Measurements from ENCODE around the gene SREBF1. TPM values are rescaled to one million over a fixed set of nuclear protein-coding genes. Genes with fewer than 3 reads are reported as not detected.

The SREBF1 gene
- total RNA-seq, 1 experiment from 2014 or later = 25.7 TPM

- peak; percentile 61 for DNase-seq (ENCODE audit: low read depth)
These were observed 4.8 kb upstream of the SREBF1 start for GRCh38 chr17:17841601-17842025.

DNA sequence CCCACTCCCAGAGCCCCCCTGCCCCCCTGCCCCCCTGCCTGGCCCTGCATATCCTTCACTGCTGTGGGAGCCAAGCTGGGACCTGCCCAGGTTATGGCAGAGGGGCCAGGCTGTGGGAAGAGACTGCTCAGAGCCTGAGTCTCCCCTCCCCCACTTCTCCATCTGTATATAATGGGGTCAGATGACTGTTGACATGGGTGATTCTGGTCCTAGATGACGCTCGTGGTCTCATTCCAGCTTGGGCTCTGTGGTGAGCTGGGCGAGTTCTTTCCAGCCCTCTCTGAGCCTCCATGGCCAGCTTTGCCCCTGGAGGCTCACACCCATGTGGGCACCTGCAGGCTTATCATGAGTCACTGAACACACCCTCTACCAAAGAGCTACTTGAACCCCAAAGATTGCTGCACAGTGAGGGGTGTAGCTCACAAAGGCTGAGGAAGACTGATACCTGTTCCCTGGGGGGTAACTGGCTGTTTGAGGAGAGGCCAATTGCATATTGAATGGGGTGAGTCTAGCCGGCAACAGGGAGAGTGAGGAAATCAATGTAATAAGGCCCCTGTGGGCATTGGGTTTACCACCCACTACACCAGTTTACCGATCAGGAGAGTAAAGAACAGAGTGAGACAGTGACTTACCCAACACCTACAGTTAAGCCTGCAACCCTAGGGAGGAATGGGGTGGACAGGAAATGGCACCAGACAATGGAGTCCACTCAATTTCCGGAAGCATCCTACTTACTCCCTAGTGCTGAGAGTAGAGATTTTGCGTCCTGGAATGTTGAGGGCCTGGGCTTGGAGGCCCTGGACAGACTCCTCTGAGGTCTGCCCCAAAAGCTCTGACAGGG, 4.2 kb upstream of the SREBF1 start:
- peak; percentile 63 for DNase-seq (ENCODE audit: low read depth)

DNA sequence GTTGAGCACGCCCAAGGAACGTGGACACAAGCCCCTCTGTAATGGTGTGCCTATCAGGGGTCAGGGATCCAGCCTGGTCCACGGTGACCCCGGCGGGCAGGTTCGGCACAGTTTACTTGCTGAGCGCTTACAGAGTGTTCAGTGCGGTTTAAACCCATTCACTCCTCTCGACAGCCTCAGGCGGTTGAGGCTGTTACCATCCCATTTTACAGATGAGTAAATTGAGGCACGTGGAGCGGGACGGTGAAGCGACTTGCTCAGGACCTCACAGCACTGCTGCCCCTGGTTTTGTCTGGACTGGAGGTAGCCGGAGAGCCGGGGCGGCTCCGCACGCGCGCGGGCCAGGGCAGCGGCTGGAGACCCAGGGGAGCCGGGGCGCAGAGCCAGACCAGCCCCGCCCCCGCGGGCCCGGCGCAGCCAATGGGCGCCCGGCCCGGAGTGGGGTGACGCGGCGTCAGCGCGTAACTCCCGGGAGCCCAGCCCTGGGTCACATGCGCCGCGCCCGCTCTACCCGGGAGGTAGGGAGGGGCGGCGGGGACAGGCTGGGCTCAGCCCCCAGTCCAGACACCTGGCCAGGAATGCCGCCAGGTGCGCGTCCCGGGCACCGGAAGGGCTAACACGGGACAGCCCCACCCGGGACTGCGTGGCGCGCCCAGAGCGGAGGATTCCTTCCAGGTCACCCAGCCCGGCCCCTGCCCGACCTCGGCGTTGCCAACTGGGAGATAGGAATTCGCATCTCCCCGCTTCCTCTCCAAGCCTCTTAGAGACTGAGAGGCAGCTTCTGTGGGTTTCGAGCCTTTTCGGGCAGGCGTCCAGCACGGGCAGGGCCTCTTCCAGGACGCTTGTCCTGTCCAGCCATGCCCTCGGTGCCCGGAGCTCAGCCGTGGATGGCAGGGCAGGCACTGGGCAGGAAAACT, 3.3 kb upstream of the SREBF1 start:
- peak; percentile 94 for DNase-seq (ENCODE audit: low read depth)

GRCh38 chr17:17837966-17838962, 1.5 kb upstream of the SREBF1 start:
- peak; percentile 79 for DNase-seq (ENCODE audit: low read depth)

DNA sequence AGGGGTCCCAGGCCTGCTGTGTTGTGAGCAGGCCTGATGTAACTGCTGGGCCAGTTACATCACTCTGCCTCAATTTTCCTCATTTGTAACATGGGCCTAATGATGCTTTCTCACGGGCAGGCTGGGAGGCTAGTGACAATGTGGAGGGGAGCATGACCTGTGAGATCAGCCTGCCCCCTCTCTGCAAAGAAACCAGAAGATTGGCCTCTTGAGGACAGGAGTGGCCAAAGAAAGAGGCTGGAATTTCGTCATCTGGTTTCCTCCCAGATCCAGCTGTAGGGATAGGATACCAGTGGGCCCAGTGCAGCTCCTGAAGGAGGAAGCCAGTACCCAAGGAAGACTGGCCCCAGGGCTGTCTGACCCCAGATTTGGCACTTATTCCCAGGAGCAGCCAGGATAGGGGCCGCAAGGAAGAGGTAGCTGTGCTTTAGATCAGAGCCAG, 615 bp upstream of the SREBF1 start:
- DNase-seq (ENCODE audit: low read depth) = peak; percentile 82

- DNase-seq (ENCODE audit: low read depth) = peak; percentile 90
These were observed 452 bp downstream of the SREBF1 start for GRCh38 chr17:17836250-17836817.

DNA sequence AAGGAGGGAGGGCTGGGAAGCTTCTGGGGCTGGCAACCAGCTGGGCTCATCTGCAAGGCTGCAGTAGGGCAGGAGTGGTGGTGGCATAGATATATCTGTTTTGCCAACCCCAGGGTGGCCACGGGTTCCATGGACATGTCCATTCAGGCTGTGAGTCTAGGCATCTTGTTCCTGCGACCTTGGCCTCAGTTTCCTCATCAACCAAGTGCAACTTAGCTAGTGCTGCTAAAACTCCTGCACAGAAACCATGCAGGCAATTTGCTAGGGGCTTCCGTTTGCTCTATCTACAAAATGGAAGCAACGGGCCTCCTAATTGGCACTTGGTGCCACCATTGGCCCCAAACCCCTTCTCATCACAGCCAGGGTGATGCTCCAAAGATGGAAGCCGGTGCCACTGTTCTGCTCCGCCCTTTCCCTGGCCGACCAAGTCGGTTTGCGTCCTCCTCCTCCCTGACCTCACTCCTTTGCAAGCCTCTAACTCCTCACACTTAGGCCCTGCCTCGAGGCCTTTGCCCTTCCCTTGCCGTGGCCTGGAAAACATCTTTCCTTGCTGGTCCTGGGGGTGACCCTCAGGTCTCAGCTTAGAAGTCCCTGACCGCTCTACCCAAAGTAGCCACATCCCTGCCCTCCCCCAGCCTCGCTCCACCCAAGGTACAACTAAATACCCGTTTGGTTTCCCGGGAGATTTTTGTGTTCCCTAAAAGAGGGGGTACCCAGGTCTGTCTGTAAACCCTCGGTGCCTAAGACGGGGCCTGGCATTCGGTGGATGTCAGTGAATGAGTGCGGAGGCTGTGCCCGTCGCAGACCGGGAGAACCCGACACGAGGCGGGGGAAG, 1.2 kb downstream of the SREBF1 start:
- no peak for DNase-seq (ENCODE audit: low read depth)

- DNase-seq (ENCODE audit: low read depth) = no peak
These were observed 1.8 kb downstream of the SREBF1 start for GRCh38 chr17:17834974-17835373.

GRCh38 chr17:17833658-17834357, 3.0 kb downstream of the SREBF1 start:
- no peak for DNase-seq (ENCODE audit: low read depth)

- no peak for DNase-seq (ENCODE audit: low read depth)
These were observed 4.8 kb downstream of the SREBF1 start for GRCh38 chr17:17832032-17832363.

- no peak for DNase-seq (ENCODE audit: low read depth)
These were observed 5.4 kb downstream of the SREBF1 start for GRCh38 chr17:17831208-17832031.

DNA sequence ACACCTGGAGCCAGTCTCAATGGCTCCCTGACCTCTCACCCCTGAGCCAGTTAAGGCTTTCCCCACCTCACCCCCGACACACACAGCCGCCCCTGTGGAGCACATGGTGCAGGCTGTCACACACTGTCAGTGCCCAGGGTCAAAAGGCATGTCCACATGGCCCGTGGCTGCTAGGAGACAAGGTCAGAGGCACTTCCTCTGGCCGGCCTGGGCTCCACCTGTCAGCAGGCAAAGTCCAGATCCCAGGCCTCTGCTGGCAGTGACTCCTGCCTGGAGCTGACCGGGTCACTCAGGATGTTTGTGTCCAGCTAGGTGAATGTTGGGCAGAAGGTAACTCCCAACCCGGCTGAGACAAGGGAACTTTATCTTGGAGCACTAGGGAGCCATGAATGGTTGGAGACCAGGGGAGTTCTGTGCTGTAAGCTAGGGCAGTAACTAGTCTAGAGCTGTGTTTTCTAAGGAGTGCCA, 6.0 kb downstream of the SREBF1 start:
- DNase-seq (ENCODE audit: low read depth) = no peak

DNA sequence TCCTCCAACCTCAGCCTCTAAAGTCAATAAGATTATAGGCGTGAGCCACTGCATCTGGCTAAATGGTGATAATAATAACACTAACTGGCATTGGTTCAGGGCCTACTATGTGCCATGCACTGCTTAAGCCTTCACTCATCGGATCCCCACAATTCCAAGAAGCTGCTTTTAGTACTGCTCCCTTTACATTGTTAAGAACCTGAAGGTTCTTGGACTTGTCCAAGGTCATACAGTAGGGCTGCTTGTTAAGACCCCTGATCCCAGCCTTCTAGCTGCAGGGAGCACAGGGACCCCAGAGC, 6.6 kb downstream of the SREBF1 start:
- DNase-seq (ENCODE audit: low read depth) = no peak

- DNase-seq (ENCODE audit: low read depth) = no peak
These were observed 8.8 kb downstream of the SREBF1 start for GRCh38 chr17:17827826-17828621.

DNA sequence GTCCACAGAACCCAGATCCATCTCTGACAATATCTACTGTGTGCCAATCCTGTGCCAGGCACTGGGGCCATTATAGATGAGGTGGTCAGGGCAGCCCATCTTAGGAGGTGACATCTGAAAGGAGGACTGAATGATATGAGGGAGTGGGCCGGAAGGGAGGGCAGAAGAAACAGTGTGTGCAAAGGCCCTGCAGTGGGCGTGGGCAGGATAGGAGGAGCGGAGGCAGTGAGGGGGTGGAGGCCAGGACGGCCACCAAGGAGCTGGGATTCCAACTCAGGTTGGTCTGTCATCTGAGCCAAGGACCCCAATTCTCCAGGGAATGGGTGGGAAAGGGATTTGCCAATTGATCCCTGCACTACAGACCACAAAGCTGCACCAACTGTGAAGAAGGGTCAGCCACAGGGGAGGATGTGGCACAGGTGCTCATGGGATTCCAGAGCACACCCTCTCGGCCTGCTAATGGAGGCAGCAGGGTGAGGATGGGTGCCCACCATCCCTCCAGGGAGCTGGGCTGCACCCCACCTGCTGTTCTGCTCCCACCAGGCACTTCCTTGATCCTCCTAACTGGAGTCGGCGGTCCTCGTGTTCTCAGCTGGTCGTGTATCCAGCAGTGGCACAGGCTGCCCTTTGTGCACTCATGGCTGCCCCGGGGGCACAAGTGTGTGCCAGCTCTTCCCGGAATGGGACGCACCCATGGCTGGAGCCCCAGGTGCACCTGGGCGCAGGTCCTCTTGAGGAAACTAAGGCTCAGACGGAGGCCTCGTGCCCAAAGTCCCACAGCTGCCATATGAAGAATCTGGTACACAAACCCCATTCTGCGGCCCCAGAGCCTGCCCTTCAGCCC, 9.6 kb downstream of the SREBF1 start:
- no peak for DNase-seq (ENCODE audit: low read depth)

DNA sequence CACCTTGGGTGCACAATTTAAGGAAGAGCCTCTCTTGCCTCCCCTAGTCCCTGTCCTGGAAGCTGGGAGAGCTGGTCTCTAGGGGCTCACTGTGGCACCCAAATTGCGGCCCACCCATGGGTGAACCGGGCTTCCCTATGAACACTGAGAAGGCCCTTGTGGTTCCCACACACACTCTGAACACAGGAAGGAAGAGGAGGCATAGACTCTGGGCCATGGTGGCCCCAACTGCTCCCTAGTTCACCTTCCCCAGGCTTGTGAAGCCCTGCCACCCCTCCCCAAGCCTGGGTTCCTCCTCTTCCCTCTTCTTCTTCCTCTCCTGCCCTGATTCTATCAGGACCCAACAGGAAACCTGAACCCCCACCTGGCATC, 10.5 kb downstream of the SREBF1 start:
- no peak for DNase-seq (ENCODE audit: low read depth)
